H9 (cell line): ENCODE results near the gene MCEMP1. TPM values are rescaled to one million over a fixed set of nuclear protein-coding genes. Genes with fewer than 3 reads are reported as not detected.

Experiments
- DNase-seq: peaks from one replicate; pipeline ENCODE4 v3.0.0-alpha.2; 2017
- H2AFZ ChIP-seq: one replicate; pipeline ENCODE4 v1.6.1; 2013; ENCODE audit warnings: mild to moderate bottlenecking, low read length, control low read depth, moderate library complexity
- H2AK5ac ChIP-seq: 2 replicates; pipeline ENCODE4 v1.6.1; 2013; ENCODE audit warnings: low read length, control low read depth, mixed read lengths; ENCODE audit not compliant: insufficient read length
- H2BK120ac ChIP-seq: one replicate; pipeline ENCODE4 v1.6.1; 2013; ENCODE audit warnings: low read depth, mild to moderate bottlenecking, low read length, control low read depth, inconsistent platforms; ENCODE audit not compliant: poor library complexity, severe bottlenecking
- H2BK12ac ChIP-seq: 2 replicates; pipeline ENCODE4 v1.6.1; 2013; ENCODE audit warnings: low read length, control low read depth, mixed read lengths, low read depth; ENCODE audit not compliant: insufficient read length
- H2BK15ac ChIP-seq: 2 replicates; pipeline ENCODE4 v1.6.1; 2013; ENCODE audit warnings: low read depth, low read length, control low read depth
- H2BK20ac ChIP-seq: one replicate; pipeline ENCODE4 v1.6.1; 2013; ENCODE audit warnings: low read depth, mild to moderate bottlenecking, low read length, control low read depth, inconsistent platforms; ENCODE audit not compliant: poor library complexity, severe bottlenecking
- H2BK5ac ChIP-seq: 2 replicates; pipeline ENCODE4 v1.6.1; 2013; ENCODE audit warnings: low read length, control low read depth, mixed read lengths; ENCODE audit not compliant: insufficient read length
- H3K14ac ChIP-seq: 2 replicates; pipeline ENCODE4 v1.6.1; 2013; ENCODE audit warnings: low read length, control low read depth; ENCODE audit not compliant: insufficient read depth
- H3K18ac ChIP-seq: 2 replicates; pipeline ENCODE4 v1.6.1; 2013; ENCODE audit warnings: low read depth, mild to moderate bottlenecking, mixed read lengths, low read length, control low read depth; ENCODE audit not compliant: insufficient read length
- H3K23ac ChIP-seq: 2 replicates; pipeline ENCODE4 v1.6.1; 2013; ENCODE audit warnings: low read length, control low read depth, mixed read lengths, low read depth; ENCODE audit not compliant: insufficient read length
- H3K23me2 ChIP-seq: 2 replicates; pipeline ENCODE4 v1.6.1; 2013; ENCODE audit warnings: low read depth, mild to moderate bottlenecking, mixed read lengths, low read length, control low read depth; ENCODE audit not compliant: insufficient read length, poor library complexity, severe bottlenecking
- H3K27ac ChIP-seq: 2 replicates; pipeline ENCODE4 v1.5.1; 2013; ENCODE audit warnings: low read length, control low read depth, mixed read lengths, low read depth; ENCODE audit not compliant: insufficient read length
- H3K27me3 ChIP-seq: 2 replicates; pipeline ENCODE4 v1.6.1; 2013; ENCODE audit warnings: low read length, control low read depth, inconsistent platforms; ENCODE audit not compliant: insufficient read depth
- H3K4ac ChIP-seq: 2 replicates; pipeline ENCODE4 v1.6.1; 2013; ENCODE audit warnings: low read depth, mild to moderate bottlenecking, control low read depth, inconsistent platforms, low read length, moderate library complexity
- H3K4me1 ChIP-seq: 2 replicates; pipeline ENCODE4 v1.6.1; 2013; ENCODE audit warnings: low read length, control low read depth, inconsistent platforms; ENCODE audit not compliant: insufficient read depth
- H3K4me2 ChIP-seq: 2 replicates; pipeline ENCODE4 v1.6.1; 2013; ENCODE audit warnings: low read length, control low read depth, mixed read lengths; ENCODE audit not compliant: insufficient read length, insufficient read depth
- H3K56ac ChIP-seq: 2 replicates; pipeline ENCODE4 v1.6.1; 2013; ENCODE audit warnings: low read depth, mild to moderate bottlenecking, mixed read lengths, low read length, control low read depth; ENCODE audit not compliant: insufficient read length
- H3K79me1 ChIP-seq: 2 replicates; pipeline ENCODE4 v1.6.1; 2013; ENCODE audit warnings: low read depth, mild to moderate bottlenecking, moderate library complexity, low read length, control low read depth, inconsistent platforms; ENCODE audit not compliant: insufficient read depth, poor library complexity, severe bottlenecking
- H3K79me2 ChIP-seq: 2 replicates; pipeline ENCODE4 v1.6.1; 2013; ENCODE audit warnings: low read length, control low read depth, inconsistent platforms; ENCODE audit not compliant: insufficient read depth
- H3K9ac ChIP-seq: 2 replicates; pipeline ENCODE4 v1.6.1; 2013; ENCODE audit warnings: low read length, control low read depth, mixed read lengths; ENCODE audit not compliant: insufficient read length; ENCODE audit errors: extremely low read depth
- H3K9me3 ChIP-seq: one replicate; pipeline ENCODE4 v1.6.1; 2013; ENCODE audit warnings: low read depth, low read length, inconsistent platforms; ENCODE audit not compliant: control insufficient read depth
- H3T11ph ChIP-seq: one replicate; pipeline ENCODE4 v1.6.1; 2013; ENCODE audit warnings: mild to moderate bottlenecking, low read length, control low read depth, inconsistent platforms
- H4K20me1 ChIP-seq: one replicate; pipeline ENCODE4 v1.6.1; 2013; ENCODE audit not compliant: control insufficient read depth, insufficient read length, insufficient read depth
- H4K5ac ChIP-seq: 2 replicates; pipeline ENCODE4 v1.6.1; 2013; ENCODE audit warnings: low read depth, mild to moderate bottlenecking, mixed read lengths, low read length, control low read depth; ENCODE audit not compliant: insufficient read length
- H4K8ac ChIP-seq: replicated peaks from 2 replicates; pipeline ENCODE4 v1.6.1; 2013; ENCODE audit warnings: low read length, control low read depth, mixed read lengths, low read depth; ENCODE audit not compliant: insufficient read length
- H4K91ac ChIP-seq: 2 replicates; pipeline ENCODE4 v1.6.1; 2013; ENCODE audit warnings: low read depth, mild to moderate bottlenecking, moderate library complexity, mixed read lengths, low read length, control low read depth; ENCODE audit not compliant: insufficient read length
- H3K27ac Mint-ChIP-seq, 3 experiments: 2 replicates in 2 of 3; 3 replicates in 1 of 3; pipeline ENCODE4 v1.8.0; 2020 to 2021; ENCODE audit warnings: mixed read lengths in 3 of 3, mild to moderate bottlenecking in 1 of 3, moderate library complexity in 1 of 3
- H3K27me3 Mint-ChIP-seq: 2 replicates; pipeline ENCODE4 v1.8.0; 2021; ENCODE audit warnings: low read depth, mild to moderate bottlenecking, moderate library complexity, mixed read lengths
- H3K36me3 Mint-ChIP-seq, 3 experiments: 2 replicates in 2 of 3; 3 replicates in 1 of 3; pipeline ENCODE4 v1.8.0; 2020 to 2021; ENCODE audit warnings: low read depth in 3 of 3, mixed read lengths in 3 of 3; ENCODE audit not compliant: insufficient read depth in 1 of 3
- H3K4me1 Mint-ChIP-seq, 2 experiments: 2 replicates each; pipeline ENCODE4 v1.8.0; 2020; ENCODE audit warnings: mixed read lengths in 2 of 2
- H3K4me3 Mint-ChIP-seq, 2 experiments: 2 replicates in 1 of 2; 3 replicates in 1 of 2; pipeline ENCODE4 v1.8.0; 2020 to 2021; ENCODE audit warnings: mild to moderate bottlenecking in 2 of 2, mixed read lengths in 2 of 2, moderate library complexity in 1 of 2
- H3K9me3 Mint-ChIP-seq, 2 experiments: 2 replicates in 1 of 2; 3 replicates in 1 of 2; pipeline ENCODE4 v1.8.0; 2020; ENCODE audit warnings: mild to moderate bottlenecking in 2 of 2, mixed read lengths in 2 of 2, moderate library complexity in 1 of 2
- WGBS: extraction: QIAGEN DNeasy Blood & Tissue Kit; methylation state at CpG from one replicate; pipeline ENCODE4 v1.1.7; 2013; ENCODE audit warnings: missing lambda C conversion rate, low lambda C conversion rate, mixed read lengths; ENCODE audit not compliant: insufficient read length; ENCODE audit errors: extremely low coverage; 5-methylcytosine and 5-hydroxymethylcytosine counted together
- total RNA-seq: library from RNA; stranded (reverse); gene quantifications from 2 replicates; pipeline ENCODE4 v1.2.1, GENCODE V29; 2021
- TF ChIP-seq, protein P1 (sequence below): fragments of 200-600 bp; sonication (generic); conservative IDR thresholded peaks from 3 replicates; pipeline ENCODE4 v1.8.0; 2021; ENCODE audit warnings: antibody characterized with exemption, mild to moderate bottlenecking

Gene MCEMP1
- total RNA-seq, 1 experiment from 2014 or later, result not detected

DNA sequence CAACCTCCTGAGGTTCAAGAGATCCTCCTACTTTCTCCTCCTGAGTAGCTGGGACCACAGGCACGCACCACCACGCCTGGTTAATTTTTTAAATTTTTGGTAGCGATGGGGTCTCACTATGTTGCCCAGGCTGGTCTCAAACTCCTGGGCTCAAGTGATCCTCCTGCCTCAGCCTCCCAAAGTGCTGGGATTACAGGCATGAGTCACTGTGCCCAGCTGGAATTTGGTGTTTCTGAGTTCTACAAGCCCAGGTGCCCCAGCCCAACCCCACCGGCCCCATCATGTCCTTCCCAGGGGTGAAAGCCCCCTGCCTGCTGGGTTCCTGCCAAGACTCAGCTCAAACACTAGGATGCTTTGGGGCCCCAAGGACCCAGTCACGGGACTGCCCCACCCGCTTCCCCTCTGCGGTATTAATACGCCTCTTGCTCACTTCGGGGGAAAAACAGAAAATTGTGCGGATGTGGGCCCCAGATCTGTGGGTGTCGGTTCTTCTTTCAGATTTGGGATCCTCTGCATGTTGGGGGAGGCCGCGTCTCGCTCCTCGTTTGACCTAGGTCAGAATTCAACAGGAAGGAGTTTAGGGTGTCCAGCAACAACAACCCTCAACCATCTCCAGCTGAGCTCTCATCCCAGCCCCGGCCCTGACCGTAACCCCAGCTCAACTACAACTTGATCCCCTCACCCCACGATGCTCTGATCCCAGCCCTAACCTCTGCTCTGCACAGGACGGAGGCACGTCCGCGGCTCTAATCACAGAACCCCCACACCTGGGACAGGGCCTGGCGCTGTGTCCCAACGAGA is 28.7 kb downstream of the MCEMP1 start:
- WGBS, result no CpG with 5 or more reads among the region's 24 CpGs
- no peak overlapping the region for H4K5ac ChIP-seq
- no peak overlapping the region; a peak in 1 of 7 replicates for H3K27ac Mint-ChIP-seq

More for the DNA sequence above, 28.7 kb downstream of the MCEMP1 start:
- Histone ChIP-seq H2AK5ac (no peak overlapping the region), H2BK20ac (no peak overlapping the region), H3K23me2 (no peaks in the 10 kb centered on the region), H2BK120ac (no peak overlapping the region), H3K23ac (no peak overlapping the region), H3K14ac (no peak overlapping the region), H2BK15ac (no peak overlapping the region), H3T11ph (no peak overlapping the region), H3K4me2 (no peak overlapping the region), H3K4ac (no peak overlapping the region), H2BK12ac (no peak overlapping the region), H3K79me2 (no peaks in the 10 kb centered on the region), H3K9ac (no peak overlapping the region), H3K56ac (no peak overlapping the region), H4K91ac (no peak overlapping the region), H2BK5ac (no peak overlapping the region), H3K9me3 (no peaks in the 10 kb centered on the region), H2AFZ (no peak overlapping the region), H3K79me1 (no peaks in the 10 kb centered on the region), H3K27ac (no peak overlapping the region), H4K20me1 (no peaks in the 10 kb centered on the region), H3K4me1 (no peaks in the 10 kb centered on the region), H4K8ac (no peak overlapping the region), H3K18ac (no peak overlapping the region), H3K27me3 (no peaks in the 10 kb centered on the region)
- no peaks in the 10 kb centered on the region for H3K36me3 Mint-ChIP-seq
- H3K4me1 Mint-ChIP-seq, result peaks cover 2 to 8% of the 10 kb centered on the region in 2 experiments
- peaks cover 37% of the 10 kb centered on the region for H3K27me3 Mint-ChIP-seq
- no peak overlapping the region for H3K4me3 Mint-ChIP-seq
- no peak for DNase-seq
- TF ChIP-seq, protein P1, sequence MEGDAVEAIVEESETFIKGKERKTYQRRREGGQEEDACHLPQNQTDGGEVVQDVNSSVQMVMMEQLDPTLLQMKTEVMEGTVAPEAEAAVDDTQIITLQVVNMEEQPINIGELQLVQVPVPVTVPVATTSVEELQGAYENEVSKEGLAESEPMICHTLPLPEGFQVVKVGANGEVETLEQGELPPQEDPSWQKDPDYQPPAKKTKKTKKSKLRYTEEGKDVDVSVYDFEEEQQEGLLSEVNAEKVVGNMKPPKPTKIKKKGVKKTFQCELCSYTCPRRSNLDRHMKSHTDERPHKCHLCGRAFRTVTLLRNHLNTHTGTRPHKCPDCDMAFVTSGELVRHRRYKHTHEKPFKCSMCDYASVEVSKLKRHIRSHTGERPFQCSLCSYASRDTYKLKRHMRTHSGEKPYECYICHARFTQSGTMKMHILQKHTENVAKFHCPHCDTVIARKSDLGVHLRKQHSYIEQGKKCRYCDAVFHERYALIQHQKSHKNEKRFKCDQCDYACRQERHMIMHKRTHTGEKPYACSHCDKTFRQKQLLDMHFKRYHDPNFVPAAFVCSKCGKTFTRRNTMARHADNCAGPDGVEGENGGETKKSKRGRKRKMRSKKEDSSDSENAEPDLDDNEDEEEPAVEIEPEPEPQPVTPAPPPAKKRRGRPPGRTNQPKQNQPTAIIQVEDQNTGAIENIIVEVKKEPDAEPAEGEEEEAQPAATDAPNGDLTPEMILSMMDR, result no peak
- no peaks in the 10 kb centered on the region for H3K9me3 Mint-ChIP-seq
